HL-60 (cell line): ENCODE results near the gene SGK1.

ENCODE experiments used
- CTCF ChIP-seq: IDR thresholded peaks from one replicate; pipeline ENCODE4 v1.5.1; 2011; ENCODE audit warnings: low read length, control low read depth, inconsistent platforms; ENCODE audit not compliant: insufficient read depth
- GABPA ChIP-seq: IDR thresholded peaks from 2 replicates; pipeline ENCODE4 v1.6.1; 2012; ENCODE audit warnings: low read depth
- TF ChIP-seq, protein P1 (sequence below): IDR thresholded peaks from 2 replicates; pipeline ENCODE4 v1.6.1; 2012; ENCODE audit warnings: low read depth; ENCODE audit not compliant: insufficient replicate concordance

DNA sequence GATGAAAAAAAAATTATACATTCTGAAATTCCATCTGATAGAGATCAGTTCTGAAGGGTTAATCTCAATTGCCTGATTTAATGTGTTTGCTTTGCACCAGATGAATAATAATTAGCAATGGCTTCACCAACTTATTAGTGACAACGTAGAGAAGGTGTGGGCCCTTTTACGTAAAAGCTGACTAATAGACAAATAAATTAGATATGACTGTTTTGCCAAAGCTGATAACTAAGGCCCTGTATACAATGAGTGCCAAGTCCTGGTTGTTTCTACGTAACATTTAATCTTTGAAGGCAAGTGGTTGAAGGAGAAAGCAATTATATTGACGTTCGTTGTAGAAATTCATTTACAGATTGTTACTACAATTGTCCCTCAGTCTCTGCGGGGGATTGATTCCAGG, 10.8 kb downstream of the SGK1 start:
- TF ChIP-seq CTCF (no peak), GABPA (no peak)
- TF ChIP-seq, protein P1, sequence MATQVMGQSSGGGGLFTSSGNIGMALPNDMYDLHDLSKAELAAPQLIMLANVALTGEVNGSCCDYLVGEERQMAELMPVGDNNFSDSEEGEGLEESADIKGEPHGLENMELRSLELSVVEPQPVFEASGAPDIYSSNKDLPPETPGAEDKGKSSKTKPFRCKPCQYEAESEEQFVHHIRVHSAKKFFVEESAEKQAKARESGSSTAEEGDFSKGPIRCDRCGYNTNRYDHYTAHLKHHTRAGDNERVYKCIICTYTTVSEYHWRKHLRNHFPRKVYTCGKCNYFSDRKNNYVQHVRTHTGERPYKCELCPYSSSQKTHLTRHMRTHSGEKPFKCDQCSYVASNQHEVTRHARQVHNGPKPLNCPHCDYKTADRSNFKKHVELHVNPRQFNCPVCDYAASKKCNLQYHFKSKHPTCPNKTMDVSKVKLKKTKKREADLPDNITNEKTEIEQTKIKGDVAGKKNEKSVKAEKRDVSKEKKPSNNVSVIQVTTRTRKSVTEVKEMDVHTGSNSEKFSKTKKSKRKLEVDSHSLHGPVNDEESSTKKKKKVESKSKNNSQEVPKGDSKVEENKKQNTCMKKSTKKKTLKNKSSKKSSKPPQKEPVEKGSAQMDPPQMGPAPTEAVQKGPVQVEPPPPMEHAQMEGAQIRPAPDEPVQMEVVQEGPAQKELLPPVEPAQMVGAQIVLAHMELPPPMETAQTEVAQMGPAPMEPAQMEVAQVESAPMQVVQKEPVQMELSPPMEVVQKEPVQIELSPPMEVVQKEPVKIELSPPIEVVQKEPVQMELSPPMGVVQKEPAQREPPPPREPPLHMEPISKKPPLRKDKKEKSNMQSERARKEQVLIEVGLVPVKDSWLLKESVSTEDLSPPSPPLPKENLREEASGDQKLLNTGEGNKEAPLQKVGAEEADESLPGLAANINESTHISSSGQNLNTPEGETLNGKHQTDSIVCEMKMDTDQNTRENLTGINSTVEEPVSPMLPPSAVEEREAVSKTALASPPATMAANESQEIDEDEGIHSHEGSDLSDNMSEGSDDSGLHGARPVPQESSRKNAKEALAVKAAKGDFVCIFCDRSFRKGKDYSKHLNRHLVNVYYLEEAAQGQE: no peak
